ENCODE measurements around the gene MARCHF9.
"Not testable (repeated sequence)": the region's sequence is repeated elsewhere in the genome, so short reads cannot be mapped to it uniquely, and the experiment has no call there.

The MARCHF9 gene

GRCh38 chr12:57771236-57771872, 16.5 kb downstream of the MARCHF9 start:
- peak; percentile 75 for DNase-seq (ENCODE audit: low read depth)

DNA sequence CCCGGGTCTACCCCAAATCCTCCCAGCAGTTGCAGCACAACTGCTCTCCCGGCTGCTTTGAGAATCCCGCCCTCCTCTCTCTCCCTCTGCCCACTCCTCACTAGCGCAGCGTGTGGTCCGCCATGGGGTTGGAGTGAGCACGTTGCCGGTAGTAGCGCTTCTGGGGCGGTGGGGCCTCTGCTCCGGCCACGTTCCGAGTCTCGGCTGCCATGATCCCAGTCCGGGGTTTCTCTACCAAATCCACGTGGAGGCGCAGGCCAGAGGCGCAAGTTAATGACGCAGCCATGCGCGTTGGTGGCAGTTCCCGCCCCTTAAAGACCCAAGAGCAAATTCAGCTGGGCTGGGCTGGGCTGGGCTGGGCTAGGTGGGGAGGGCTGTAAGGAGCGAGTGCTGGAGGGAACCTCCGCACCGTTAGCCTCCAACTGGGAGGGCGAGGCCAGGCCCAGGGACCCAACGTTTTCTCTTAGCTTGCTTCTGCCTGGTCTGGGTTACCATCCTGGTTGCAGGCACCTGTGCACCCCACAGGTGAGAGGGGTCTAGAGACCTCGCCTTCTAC, 17.0 kb downstream of the MARCHF9 start, which contains the start of gene METTL1:
Gene METTL1 (minus strand): TSS at position 233 of the 556 bp plus-strand sequence. CDS start 22 bp downstream, at position 211.
- DNase-seq (ENCODE audit: low read depth), result peak; percentile 81

DNA sequence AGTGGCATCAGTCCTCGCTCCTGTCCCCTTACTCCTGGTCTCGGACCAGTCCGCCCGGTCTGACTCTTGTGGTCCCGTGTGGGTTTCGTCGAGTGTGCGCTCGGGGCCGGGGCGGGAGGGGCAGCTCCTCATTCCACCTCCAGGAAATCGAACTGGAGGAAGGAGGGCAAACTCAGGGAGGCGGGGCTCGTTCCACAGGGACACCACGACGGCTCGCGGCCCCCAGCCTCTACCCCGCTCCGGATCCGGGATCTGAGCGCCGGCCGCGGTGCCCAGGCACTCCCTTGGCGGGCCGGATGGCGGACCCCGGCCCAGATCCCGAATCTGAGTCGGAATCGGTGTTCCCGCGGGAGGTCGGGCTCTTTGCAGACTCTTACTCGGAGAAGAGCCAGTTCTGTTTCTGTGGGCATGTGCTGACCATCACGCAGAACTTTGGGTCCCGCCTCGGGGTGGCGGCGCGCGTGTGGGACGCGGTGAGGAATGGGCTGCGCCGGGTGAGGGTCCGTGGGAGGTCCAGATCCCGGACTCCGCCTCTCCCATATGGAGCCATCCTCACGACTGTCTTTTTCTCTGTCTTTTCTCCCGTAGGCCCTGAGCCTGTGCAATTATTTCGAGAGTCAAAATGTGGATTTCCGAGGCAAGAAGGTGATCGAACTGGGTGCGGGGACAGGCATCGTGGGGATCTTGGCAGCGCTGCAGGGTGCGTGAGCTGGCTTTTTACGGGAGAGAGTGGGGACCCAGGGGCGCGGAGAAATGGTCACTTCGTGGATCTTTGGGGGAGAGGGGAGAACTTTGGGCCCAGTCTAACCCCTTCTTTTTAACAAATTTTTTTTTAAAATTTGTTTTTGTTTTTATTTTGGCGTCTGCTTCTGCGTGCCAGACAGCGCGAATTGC, 17.8 kb downstream of the MARCHF9 start, which contains the start of gene EEF1AKMT3:
Gene EEF1AKMT3 (plus strand): TSS at position 186 of the 894 bp plus-strand sequence. CDS start 111 bp downstream, at position 297.
- DNase-seq (ENCODE audit: low read depth), result peak; percentile 44

DNA sequence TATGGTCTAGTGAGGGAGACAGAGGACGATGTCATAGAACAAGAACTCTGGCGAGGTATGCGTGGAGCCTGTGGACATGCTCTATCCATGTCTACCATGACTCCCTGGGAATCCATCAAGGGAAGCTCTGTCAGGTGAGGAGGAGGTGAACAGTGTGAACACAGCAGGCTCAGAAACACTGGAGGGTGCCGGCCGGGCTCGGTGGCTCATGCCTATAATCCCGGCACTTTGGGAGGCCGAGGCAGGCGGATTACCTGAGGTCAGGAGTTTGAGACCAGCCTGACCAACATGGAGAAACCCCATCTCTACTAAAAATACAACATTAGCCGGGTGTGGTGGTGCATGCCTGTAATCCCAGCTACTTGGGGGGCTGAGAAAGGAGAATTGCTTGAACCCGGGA, 19.7 kb downstream of the MARCHF9 start:
- not testable (repeated sequence) for DNase-seq (ENCODE audit: low read depth)

- no peak for DNase-seq (ENCODE audit: low read depth)
Measured at GRCh38 chr12:57775044-57775443, 20.1 kb downstream of the MARCHF9 start.

- no peak for DNase-seq (ENCODE audit: low read depth)
Measured at GRCh38 chr12:57775563-57776246, 20.8 kb downstream of the MARCHF9 start.

DNA sequence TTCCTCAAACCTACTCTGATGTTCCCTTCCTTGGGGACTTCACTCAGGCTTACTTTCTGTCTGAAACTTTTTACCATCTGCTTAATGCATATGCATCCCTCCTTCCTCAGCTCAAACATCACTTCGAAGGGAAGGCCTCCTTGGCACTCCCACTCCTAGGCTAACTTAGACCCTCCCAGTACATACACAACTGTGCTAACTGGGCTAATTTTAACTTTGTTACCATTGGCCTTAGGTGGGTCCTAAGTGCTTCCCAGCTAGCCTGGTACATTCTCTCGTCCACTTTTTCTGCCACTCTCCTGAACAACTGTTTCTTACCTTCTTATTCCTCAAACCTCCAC, 21.3 kb downstream of the MARCHF9 start:
- no peak for DNase-seq (ENCODE audit: low read depth)

DNA sequence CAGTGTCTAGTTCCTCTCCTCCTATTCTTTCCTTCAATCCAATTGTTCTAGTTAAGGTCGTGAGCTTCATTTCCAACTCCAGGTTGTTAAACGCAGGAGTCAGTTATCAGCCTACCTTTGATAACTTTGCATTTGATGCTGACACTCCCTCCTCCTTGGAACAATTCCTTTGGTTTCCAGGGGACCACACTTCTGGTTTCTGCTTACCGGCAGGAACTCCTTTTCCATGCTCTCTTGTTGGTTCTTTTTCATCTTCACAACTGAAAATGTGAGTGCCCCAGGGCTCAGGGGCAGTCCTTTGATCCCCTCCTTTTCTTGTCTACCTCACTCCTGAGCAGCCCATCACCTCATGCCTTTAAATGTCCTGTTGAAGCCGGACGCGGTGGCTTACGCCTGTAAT, 22.5 kb downstream of the MARCHF9 start:
- no peak for DNase-seq (ENCODE audit: low read depth)

DNA sequence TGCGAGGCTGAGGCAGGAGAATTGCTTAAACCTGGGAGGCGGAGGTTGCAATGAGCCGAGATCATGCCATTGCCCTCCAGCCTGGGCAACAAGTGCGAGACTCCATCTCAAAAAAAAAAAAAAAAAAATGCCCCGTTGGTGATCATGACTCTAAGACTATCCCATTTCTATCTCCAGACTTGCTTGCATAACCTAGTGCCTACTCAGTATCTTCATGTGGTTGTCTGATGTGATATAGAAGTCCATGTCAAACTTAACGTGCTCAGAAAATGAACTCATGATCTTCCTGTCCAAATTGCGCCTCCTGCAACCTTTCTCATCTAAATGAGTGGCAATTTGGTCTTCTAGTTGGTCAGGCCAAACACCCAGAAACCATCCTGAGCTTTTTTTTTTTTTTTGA, 23.0 kb downstream of the MARCHF9 start:
- DNase-seq (ENCODE audit: low read depth), result no peak

- no peak for DNase-seq (ENCODE audit: low read depth)
Measured at GRCh38 chr12:57779736-57780135, 24.8 kb downstream of the MARCHF9 start.

DNA sequence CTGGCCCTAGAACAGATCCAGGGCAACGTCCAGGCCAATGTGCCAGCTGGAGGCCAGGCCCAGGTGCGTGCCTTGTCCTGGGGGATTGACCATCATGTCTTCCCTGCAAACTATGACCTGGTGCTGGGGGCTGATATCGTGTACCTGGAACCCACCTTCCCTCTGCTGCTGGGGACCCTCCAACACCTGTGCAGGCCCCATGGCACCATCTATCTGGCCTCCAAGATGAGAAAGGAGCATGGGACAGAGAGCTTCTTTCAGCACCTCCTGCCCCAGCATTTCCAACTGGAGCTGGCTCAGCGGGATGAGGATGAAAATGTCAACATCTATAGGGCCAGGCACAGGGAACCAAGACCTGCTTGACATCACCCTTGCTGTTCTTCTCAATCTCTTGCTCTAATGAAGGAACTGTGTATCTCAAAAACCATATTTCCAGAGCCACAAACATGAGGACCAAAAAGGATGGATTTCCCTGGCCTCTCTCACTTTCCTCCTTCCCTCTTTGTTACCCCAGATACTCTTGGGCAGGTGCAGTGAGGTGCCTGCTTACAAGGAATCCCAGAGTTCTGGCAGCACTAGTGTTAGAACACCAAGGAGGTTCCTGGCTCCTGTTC, 25.5 kb downstream of the MARCHF9 start:
- no peak for DNase-seq (ENCODE audit: low read depth)

- no peak for DNase-seq (ENCODE audit: low read depth)
Measured at GRCh38 chr12:57781244-57781643, 26.3 kb downstream of the MARCHF9 start.

DNA sequence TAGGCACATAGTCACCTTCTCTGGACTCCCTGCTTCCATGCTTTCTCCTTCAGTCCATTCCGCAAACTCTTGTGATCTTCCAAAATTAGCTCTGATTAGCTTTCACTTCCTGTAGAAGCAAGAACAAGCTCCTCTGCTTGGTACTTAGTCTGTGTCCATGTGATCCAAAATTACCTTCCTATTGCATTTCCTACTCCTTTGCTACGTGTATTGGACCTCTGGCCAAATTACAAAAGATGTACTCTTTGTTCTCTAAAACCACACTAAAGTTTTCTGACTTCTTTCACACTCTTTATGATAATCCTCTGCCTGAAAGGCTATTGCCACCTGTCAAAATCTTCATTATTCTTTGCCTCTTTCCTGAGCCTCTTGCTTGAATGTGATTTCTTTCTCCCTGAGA, 26.9 kb downstream of the MARCHF9 start:
- DNase-seq (ENCODE audit: low read depth), result no peak

GRCh38 chr12:57782243-57782607, 27.3 kb downstream of the MARCHF9 start:
- no peak for DNase-seq (ENCODE audit: low read depth)

- DNase-seq (ENCODE audit: low read depth), result peak; percentile 78
Measured at GRCh38 chr12:57782608-57783465, 27.9 kb downstream of the MARCHF9 start, which contains the start of gene TSFM. Gene TSFM, plus strand, starts transcription at chr12:57782787. Its CDS starts 15 bp downstream, at chr12:57782802.

- DNase-seq (ENCODE audit: low read depth), result no peak
Measured at GRCh38 chr12:57783466-57783801, 28.5 kb downstream of the MARCHF9 start.

DNA sequence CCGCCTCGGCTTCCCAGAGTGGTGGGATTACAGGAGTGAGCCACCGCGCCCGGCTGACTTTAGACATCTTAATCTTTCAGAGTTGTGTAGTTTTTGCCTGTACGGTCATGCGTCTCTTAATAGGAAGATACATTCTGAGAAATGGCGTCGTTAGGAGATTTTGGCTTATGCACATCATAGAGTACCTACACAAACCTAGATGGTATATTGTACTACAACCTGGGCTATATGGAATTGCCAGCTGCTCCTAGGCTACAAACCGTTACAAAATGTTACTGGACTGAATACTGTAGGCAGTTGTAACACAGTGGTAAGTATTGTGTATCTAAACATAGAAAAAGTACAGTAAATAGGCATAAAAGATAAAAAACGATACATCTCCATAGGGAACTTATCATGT, 29.0 kb downstream of the MARCHF9 start:
- no peak for DNase-seq (ENCODE audit: low read depth)

- no peak for DNase-seq (ENCODE audit: low read depth)
Measured at GRCh38 chr12:57793920-57794319, 39.0 kb downstream of the MARCHF9 start.

DNA sequence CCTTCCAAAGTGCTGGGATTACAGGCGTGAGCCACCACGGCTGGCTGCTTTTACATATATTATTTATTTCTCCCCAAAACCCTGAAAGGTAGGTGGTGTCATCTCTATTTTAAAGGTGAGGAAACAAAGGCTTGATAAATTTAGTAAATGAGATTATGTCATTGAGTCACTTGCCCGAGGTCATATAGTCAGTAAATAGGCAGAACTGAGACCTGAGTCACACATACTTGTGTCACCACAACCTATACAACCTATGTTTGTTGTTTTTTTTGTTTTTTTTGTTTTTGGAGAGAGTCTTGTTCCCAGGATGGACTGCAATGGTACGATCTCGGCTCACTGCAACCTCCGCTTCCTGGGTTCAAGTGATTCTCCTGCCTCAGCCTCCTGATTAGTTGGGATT, 40.5 kb downstream of the MARCHF9 start:
- DNase-seq (ENCODE audit: low read depth), result no peak

DNA sequence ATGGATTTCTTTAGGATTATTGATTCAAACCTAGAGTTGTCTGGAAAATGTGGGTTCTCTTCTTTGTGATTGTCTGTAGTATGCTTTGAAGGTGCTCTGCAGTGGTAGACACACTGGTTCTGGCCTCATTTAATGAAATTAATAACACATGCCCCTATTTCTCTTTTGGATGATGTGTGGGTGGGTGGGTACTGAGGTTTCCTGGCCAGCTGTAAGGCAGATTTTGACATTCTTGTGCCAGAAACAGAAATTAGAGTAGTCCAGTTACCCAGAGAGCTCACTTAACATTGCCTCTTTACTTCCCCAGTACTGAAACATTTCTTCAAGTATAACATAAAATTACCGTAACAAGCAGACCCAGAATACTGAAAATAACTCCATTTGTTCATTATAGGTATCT, 42.1 kb downstream of the MARCHF9 start:
- DNase-seq (ENCODE audit: low read depth), result no peak

DNA sequence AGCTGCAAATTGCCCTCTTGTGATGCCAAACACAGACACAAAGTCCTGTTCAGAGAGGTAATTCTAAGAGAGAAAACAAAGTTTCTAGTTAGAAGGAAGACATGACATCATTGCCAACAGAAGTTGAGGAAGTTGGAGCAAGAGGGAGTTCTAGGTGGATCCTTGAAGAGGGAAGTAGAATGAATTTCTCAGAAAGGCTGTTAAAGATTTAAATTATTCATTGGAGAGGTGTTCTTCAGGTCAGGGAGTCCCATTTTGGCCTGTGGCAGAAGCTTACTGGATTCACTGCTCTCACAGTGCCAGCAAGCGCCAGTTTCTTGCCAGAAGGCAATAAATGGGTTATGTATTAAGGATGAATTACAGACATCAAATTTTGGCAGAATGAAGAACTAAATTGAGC, 43.0 kb downstream of the MARCHF9 start:
- DNase-seq (ENCODE audit: low read depth), result no peak

Data from CMK (cell line).